ENCODE measurements around the gene OTOS.

Gene OTOS

DNA sequence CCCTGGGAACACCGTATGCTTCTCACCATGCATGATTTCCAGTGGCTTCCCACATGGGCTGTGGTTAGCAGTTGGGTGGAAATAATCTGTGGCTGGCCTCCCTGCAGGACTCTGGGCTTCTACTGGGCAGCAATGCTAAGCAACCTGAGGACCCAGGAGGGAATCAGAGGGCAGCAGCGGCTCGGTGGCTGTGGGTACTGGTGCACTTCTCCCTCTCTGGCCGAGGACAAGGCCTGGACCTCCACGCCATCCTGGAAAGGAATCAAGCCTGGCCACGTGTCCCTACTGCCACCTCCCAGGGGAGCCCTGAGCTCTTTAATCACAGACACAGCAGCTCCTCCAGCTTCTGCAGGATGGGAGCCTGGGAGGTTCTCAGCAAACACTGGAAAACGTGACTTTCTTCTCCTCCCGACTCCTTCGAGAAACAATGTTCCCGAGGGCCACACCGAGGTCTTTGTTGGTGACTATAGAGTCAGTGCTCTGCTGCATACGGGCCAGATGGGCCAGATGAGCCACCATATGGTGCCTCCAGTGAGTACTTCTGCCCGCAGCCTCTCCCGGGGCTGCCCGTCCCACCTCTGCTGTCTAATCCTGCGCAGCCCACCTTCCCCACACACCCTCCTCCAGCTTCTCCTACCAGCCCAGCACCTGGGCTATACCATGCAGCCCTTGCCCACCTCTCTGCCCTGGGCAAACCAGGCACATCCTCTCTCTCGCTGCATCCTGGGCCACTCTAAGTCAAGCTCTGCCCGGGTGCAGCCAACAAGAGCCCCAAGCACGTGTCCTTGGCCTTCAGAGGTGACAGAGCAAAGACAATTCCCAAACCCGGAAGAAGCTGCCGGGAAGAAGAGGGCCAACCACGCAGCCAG is 42.8 kb upstream of the OTOS start:
- H3K4me3 ChIP-seq (ENCODE audit: low read length): no peak overlapping the region
- no peak for DNase-seq (ENCODE audit: low read depth)
- TF ChIP-seq, protein P1, sequence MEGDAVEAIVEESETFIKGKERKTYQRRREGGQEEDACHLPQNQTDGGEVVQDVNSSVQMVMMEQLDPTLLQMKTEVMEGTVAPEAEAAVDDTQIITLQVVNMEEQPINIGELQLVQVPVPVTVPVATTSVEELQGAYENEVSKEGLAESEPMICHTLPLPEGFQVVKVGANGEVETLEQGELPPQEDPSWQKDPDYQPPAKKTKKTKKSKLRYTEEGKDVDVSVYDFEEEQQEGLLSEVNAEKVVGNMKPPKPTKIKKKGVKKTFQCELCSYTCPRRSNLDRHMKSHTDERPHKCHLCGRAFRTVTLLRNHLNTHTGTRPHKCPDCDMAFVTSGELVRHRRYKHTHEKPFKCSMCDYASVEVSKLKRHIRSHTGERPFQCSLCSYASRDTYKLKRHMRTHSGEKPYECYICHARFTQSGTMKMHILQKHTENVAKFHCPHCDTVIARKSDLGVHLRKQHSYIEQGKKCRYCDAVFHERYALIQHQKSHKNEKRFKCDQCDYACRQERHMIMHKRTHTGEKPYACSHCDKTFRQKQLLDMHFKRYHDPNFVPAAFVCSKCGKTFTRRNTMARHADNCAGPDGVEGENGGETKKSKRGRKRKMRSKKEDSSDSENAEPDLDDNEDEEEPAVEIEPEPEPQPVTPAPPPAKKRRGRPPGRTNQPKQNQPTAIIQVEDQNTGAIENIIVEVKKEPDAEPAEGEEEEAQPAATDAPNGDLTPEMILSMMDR (conservative IDR thresholded peaks at IDR 0.05; ENCODE audit: low read depth, low read length): no peak

DNA sequence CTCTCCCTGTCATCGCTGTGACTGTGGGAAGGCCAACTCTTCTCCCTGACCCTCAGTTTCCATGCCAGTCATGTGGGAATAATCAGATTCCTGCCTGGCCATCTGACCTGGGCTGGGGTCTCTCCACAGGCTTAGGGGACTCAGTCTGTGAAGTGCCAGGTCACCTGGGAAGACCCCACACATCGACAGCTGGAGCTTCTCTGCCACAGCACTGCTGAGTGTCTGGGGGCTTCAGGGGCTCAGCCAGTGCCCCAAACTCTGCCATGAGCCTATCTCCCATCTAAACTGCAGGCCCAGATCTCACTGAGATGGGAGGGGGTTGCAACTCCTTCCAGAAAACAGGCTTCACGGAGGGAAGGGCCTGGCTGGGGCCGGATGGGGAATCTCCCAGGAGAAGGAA is 42.0 kb upstream of the OTOS start:
- H3K4me3 ChIP-seq (ENCODE audit: low read length): no peak overlapping the region
- TF ChIP-seq, protein P1 (conservative IDR thresholded peaks at IDR 0.05; ENCODE audit: low read depth, low read length): no peak
- DNase-seq (ENCODE audit: low read depth): no peak

DNA sequence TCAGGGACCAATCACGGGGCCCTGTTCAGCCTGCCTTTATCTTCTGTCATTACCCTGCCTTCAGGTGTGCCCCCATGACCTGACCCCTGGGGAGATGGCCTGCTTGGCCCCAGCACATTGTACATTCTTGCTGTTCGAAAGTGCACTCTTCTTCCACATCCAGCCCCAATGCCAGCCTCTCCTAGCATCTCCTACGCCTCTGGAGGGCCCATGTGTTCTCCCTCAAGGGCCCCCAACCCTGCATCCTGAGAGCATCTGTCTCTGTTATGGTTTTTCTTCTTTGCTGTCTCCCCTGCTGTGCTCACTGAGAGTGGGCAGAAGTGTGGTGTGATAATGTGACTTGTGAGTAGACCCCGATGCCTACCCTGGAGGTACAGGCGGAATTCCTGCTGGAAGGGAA is 41.5 kb upstream of the OTOS start:
- TF ChIP-seq, protein P1 (conservative IDR thresholded peaks at IDR 0.05; ENCODE audit: low read depth, low read length): no peak
- no peak for DNase-seq (ENCODE audit: low read depth)
- H3K4me3 ChIP-seq (ENCODE audit: low read length): no peak overlapping the region

DNA sequence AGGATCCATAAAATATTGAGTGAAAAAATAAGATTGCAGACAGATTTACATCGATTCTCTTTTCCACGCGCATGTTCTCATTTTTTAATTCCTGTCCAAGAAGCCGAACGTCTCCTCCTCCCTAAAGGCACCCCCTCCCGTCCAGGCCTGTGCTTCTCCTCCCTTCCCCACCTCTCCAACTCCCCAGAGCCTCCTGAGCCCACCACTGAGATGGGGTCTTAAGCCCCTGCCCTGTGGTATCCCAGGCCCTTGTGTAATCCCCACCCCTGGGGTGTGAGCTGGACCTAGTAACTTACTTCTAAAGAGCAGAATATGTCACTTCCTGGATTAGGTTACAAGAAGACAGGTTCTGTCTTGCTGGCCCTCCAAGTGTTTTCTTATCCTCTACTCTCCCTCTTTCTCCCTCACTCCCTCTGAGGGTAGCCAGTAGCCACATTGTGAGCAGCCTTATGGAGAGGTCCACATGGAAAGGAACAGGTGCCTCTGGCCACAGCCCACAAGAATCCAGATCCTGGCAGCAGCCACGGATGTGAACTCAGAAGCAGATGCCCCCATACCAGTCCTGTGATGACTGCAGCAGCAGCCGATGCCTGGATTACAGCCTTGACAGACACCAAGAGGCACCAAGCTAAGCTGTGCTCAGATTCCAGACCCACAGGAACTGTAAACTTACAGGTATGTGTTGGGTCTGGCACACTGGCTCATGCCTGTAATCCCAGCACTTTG is 39.6 kb upstream of the OTOS start:
- TF ChIP-seq, protein P1 (conservative IDR thresholded peaks at IDR 0.05; ENCODE audit: low read depth, low read length): no peak
- DNase-seq (ENCODE audit: low read depth): no peak
- H3K4me3 ChIP-seq (ENCODE audit: low read length): no peak overlapping the region

DNA sequence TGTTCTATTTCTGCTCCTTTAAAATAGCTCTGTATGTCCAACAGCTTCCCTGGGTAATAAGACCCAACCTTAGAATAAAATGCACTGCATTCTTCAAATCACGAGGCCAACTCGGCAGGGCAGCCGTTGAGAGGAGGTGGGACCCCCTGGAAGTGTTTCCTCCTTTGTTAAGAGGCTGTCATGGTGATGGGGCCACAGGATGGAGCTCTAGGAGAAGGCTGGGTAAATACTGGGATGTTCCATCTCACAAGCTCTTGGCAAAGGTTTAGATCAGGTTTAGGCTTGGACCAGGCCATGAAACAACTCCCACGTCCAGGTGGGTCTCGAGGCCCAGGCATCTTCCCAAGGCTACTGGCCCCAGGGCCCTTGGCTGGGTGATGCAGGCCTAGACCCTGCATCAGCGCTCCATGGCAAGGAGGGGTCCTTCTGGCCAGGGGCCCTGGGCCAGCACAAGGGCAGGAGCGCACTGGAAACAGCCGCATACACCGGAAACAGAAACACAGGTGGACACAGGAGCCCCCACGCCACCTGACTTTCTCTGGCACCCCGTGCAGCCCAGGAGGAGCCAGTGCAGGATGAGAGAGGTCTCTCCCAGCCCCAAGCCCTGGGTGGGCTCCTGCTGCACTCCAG is 38.8 kb upstream of the OTOS start:
- TF ChIP-seq, protein P1 (conservative IDR thresholded peaks at IDR 0.05; ENCODE audit: low read depth, low read length): no peak
- no peak for DNase-seq (ENCODE audit: low read depth)
- no peak overlapping the region for H3K4me3 ChIP-seq (ENCODE audit: low read length)

DNA sequence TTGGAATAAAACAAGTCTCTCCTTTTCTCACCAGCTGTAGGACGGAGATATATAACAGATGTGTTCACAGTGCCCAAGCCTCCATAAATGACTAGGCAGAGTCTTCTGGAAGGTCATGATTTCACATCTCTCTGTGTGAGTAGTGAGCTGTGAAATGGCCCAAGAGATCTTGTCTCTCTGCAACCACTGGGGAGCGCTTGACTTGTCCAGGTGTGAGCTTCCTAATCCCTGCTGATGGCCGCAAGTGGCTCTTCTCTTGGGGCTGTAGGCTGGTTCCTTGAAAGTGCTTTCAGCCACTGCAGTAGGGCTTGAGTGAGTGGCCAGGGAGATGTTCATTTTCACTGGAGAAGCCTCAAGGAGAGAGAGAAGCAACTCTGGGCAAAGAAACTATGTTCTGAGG is 38.1 kb upstream of the OTOS start:
- DNase-seq (ENCODE audit: low read depth): no peak
- TF ChIP-seq, protein P1 (conservative IDR thresholded peaks at IDR 0.05; ENCODE audit: low read depth, low read length): no peak
- no peak overlapping the region for H3K4me3 ChIP-seq (ENCODE audit: low read length)
